T-helper 2 cell treated with Interferon-gamma antibody and Interleukin-4, amounts not matched to agents 5 μg/mL and 100 μg/mL, for 36 hours (primary cell): ENCODE results near the gene PICALM.
"Not testable (repeated sequence)": the region's sequence is repeated elsewhere in the genome, so short reads cannot be mapped to it uniquely, and the experiment has no call there.

Experiments used
- DNase-seq: peaks from one replicate; pipeline ENCODE4 v3.0.0; 2021; ENCODE audit warnings: low spot score
- H3K27ac Mint-ChIP-seq: one replicate; pipeline ENCODE4 v1.8.0; 2021; ENCODE audit warnings: mild to moderate bottlenecking, mixed read lengths
- H3K27me3 Mint-ChIP-seq: one replicate; pipeline ENCODE4 v1.8.0; 2021; ENCODE audit warnings: low read depth, mixed read lengths
- H3K36me3 Mint-ChIP-seq: one replicate; pipeline ENCODE4 v1.8.0; 2021; ENCODE audit warnings: low read depth, mixed read lengths
- H3K4me1 Mint-ChIP-seq: one replicate; pipeline ENCODE4 v1.8.0; 2021; ENCODE audit warnings: low read depth, mixed read lengths
- H3K4me3 Mint-ChIP-seq: one replicate; pipeline ENCODE4 v1.8.0; 2022; ENCODE audit warnings: mild to moderate bottlenecking, moderate library complexity, mixed read lengths
- H3K9me3 Mint-ChIP-seq: one replicate; pipeline ENCODE4 v1.8.0; 2021; ENCODE audit warnings: mixed read lengths

Gene PICALM

DNA sequence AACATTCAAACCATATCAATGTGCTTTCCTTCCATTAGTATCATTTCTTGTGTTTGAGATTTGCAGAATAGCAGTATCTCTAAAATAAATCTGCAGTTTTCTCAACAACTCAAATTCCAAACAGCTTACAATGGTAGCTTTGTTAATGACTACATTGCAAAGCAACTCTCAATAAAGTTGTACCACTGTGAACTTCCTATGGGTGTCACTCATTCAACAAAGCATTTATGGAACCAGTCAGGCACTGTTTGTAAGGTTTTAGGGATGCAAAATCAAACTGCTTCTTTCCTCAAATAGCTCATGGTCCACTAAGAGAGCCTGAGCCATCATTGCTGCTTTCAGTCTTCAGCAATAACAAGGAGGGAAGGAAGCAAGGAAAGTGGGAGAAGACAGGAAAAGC, 122.7 kb downstream of the PICALM start:
- no peak overlapping the region for H3K27ac Mint-ChIP-seq
- peaks cover 27% of the 10 kb centered on the region for H3K4me1 Mint-ChIP-seq
- no peak overlapping the region for H3K4me3 Mint-ChIP-seq

DNA sequence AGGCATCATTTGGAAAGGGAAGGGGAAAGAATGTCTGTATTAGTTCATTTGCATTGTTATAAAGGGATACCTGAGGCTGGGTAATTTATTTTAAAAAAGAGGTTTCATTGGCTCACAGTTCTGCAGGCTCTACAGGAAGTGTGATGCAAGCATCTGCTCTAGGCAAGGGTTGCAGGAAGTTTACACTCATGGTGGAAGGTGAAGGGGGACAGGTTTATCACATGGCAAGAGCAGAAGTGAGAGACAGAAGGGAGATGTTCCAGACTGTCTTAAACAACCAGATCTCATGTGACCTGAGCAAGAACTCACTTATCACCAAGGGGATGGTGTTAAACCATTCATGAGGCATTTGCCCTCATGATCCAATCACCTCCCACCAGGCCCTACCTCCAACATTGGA, 123.1 kb downstream of the PICALM start:
- Mint-ChIP-seq H3K36me3 (peaks cover 10% of the 10 kb centered on the region), H3K4me1 (peaks cover 27% of the 10 kb centered on the region), H3K4me3 (no peak overlapping the region), H3K27ac (no peak overlapping the region), H3K9me3 (peaks cover 14% of the 10 kb centered on the region), H3K27me3 (no peaks in the 10 kb centered on the region)
- no peak for DNase-seq

More for the DNA sequence above, 122.7 kb downstream of the PICALM start:
- Mint-ChIP-seq H3K36me3 (peaks cover 11% of the 10 kb centered on the region), H3K9me3 (peaks cover 16% of the 10 kb centered on the region), H3K27me3 (no peaks in the 10 kb centered on the region)
- no peak for DNase-seq

DNA sequence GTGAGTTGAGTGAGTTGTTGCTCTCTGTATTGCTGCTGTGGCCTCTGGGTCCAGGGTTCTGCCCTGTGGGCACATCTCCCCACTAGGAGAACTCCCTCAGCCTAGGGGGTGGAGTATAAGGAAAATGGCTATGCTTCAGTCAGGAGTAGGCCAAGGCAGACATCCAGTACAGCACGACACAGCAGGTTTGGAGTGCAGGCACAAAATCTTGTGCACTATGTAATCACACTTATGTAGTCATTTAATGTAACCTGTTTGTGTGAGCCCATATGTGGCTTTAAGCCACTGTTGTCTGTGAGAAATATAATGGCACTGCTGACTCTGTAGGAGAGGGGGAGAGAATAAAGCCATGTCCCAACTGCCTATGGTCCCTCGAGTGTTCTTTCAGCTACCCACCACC, 123.6 kb downstream of the PICALM start:
- DNase-seq: no peak
- H3K27me3 Mint-ChIP-seq: no peaks in the 10 kb centered on the region
- H3K27ac Mint-ChIP-seq: no peak overlapping the region
- H3K36me3 Mint-ChIP-seq: peaks cover 10% of the 10 kb centered on the region
- no peak overlapping the region for H3K4me3 Mint-ChIP-seq
- peaks cover 14% of the 10 kb centered on the region for H3K9me3 Mint-ChIP-seq
- H3K4me1 Mint-ChIP-seq: peaks cover 27% of the 10 kb centered on the region

DNA sequence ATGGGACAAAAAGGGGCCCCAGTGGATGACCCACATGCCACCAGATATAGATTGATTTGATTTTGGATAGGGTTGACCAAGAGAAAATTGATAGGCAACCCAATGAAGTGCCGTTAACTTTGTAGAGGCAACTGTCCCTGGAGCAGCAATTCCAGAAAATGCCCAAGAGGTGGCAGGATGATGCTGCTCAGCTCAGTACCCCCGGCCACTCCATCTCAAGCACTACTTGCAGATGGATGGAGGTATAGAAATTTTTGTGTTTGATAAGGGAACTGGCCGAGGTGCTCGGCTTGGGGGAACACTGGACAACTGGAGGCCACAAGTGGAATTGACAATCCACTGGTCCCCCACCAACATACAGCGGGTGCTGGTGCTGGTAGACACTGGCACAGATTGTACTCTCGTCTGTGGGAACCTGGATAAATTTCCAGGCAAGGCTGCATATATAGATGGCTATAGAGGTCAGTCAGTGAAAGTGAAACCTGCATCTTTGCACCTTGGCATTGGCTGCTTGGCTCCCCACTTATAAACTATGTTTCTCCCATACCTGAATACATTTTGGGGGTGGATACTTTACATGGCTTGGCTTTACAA, 127.4 kb downstream of the PICALM start:
- DNase-seq: peak; percentile 34
- no peak overlapping the region for H3K4me3 Mint-ChIP-seq
- no peak overlapping the region for H3K27ac Mint-ChIP-seq
- peaks cover 15% of the 10 kb centered on the region for H3K4me1 Mint-ChIP-seq
- peaks cover 10% of the 10 kb centered on the region for H3K36me3 Mint-ChIP-seq
- no peaks in the 10 kb centered on the region for H3K27me3 Mint-ChIP-seq
- H3K9me3 Mint-ChIP-seq: peaks cover 14% of the 10 kb centered on the region

DNA sequence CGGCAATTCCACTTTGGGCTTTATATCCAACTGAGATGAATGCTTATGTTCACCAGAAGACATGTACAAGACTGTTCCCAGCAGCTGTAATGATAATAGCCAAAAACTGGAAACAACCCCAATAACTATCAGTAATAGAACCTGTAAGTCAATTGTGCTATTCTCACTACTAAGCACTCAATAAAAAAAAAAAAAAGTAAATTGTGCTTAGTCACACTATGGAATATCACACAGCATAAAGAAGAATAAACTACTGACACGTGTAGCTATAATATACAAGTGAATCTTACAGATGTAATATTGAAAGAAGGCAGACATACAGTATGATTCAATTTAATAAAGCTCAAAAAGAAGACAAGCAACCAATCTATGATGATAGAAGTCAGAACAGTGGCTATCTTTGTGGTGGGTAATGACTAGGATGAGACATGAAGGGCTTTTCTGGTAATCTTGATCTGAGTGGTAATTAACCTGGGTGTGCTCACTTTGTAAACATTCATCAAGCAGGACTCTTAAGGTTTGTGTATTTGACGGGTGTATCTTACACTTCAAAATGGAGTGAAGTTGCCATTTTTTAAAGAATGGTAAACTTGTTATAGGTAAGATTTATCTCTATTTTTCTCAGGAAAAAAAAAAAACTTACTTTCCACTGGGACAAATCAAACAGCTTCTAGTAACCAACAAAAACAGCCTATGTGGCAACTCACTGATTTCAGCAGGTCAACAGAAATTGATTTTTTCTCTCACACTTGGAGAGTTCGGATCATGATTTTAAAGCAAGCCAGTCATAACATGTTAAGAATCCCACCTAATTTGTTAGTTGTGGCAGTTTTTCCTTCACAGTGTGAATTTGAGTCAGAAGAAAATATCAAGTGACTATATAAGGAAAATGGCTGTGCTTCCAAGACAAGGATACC, 129.5 kb downstream of the PICALM start:
- no peaks in the 10 kb centered on the region for H3K36me3 Mint-ChIP-seq
- peaks cover 8% of the 10 kb centered on the region for H3K4me1 Mint-ChIP-seq
- no peak overlapping the region for H3K27ac Mint-ChIP-seq
- H3K27me3 Mint-ChIP-seq: no peaks in the 10 kb centered on the region
- no peak for DNase-seq
- H3K4me3 Mint-ChIP-seq: no peak overlapping the region
- no peaks in the 10 kb centered on the region for H3K9me3 Mint-ChIP-seq

DNA sequence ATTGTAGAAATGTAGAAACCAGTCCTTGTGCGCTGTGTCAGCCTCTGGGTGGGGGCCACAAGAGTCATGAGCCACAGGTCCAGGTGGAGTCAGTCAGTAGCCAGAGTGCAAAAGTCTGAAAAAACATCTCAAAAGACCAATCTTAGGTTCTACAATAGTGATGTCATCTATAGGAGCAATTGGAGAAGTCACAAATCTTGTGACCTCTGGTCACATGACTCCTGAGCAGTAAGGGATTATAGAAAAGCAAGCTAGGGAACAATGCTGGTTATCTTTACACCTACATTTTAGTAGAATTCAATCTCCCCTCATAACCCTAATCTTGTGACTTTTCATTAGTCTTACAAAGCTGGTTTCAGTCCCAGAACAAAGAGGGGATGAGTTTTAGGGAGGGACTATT, 131.0 kb downstream of the PICALM start:
- no peak for DNase-seq
- Mint-ChIP-seq H3K27me3 (no peaks in the 10 kb centered on the region), H3K9me3 (no peaks in the 10 kb centered on the region), H3K4me3 (no peak overlapping the region), H3K27ac (no peak overlapping the region), H3K4me1 (peaks cover 8% of the 10 kb centered on the region), H3K36me3 (no peaks in the 10 kb centered on the region)

DNA sequence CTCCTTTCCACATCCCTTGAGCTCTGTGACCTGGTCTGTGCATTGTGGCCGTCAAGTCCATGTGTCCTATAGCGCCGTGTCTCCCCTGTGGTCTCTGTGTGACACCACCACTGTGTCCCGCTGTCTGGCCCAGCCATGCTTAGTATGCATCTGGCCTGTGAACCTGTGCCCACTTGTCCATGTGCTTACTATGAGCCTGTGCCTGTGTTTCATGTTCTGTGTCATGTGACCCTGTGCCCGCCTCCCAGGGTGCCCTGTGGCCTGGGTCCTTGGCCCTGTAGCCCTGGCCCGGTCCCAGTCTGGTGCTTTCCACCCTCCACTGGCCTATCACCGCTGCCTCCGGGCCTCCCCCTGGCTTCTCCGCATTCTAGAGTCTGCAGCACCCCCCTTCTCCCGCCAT, 133.1 kb downstream of the PICALM start:
- H3K27me3 Mint-ChIP-seq: peaks cover 2% of the 10 kb centered on the region
- H3K36me3 Mint-ChIP-seq: no peaks in the 10 kb centered on the region
- H3K4me3 Mint-ChIP-seq: no peak overlapping the region
- H3K4me1 Mint-ChIP-seq: peaks cover 8% of the 10 kb centered on the region
- no peaks in the 10 kb centered on the region for H3K9me3 Mint-ChIP-seq
- H3K27ac Mint-ChIP-seq: no peak overlapping the region
- DNase-seq: no peak

DNA sequence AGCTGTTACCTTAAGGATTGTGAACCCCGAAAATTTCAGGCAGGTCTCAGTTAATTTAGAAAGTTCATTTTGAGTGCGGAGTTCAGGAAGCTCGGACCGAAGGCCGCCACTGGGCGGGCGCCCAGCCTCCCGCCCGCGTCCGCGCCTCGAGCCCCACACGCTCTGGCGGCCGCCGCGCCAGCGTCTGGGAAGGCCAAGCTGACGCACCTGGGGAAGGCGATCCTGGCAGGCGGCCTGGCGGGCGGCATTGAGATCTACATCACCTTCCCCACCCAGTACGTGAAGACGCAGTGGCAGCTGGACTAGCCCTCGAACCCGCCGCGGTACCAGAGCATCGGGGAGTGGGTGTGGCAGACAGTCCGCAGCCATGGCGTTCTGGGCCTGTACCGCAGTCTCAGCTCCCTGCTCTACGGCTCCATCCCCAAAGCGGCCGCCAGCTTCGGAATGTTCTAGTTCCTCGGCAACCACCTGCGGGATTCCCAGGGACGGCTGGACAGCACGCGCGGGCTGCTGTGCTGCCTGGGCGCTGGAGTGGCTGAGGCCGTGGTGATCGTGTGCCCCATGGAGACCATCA, 134.2 kb downstream of the PICALM start:
- Mint-ChIP-seq H3K9me3 (no peaks in the 10 kb centered on the region), H3K4me3 (no peak overlapping the region), H3K27me3 (peaks cover 8% of the 10 kb centered on the region), H3K4me1 (peaks cover 6% of the 10 kb centered on the region), H3K36me3 (no peaks in the 10 kb centered on the region), H3K27ac (no peak overlapping the region)
- no peak for DNase-seq

DNA sequence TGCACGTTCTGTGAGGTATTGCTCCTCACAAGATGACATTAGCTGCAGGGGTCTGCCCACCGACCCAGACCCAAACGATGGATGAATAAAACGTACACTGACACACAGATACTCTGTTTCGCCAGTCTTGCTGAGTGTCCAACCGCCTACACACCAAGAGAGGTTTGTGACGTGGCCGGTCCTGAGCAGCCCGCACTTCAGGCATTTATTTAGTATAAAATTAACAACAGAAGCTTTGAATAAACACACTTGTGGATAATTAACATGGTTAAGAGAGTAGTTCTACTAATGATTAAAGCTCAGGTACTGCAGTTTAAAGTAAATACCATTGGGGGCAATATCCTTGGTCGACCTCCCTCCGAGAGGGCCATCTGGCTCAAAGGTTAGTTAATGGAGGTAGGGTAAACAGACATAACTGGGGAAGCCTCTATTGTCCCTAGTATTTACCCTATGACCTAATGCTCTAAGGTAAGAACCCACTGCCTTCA, 138.0 kb downstream of the PICALM start:
- Mint-ChIP-seq H3K4me3 (no peak overlapping the region), H3K36me3 (no peaks in the 10 kb centered on the region), H3K27me3 (peaks cover 29% of the 10 kb centered on the region), H3K27ac (no peak overlapping the region), H3K9me3 (no peaks in the 10 kb centered on the region), H3K4me1 (no peaks in the 10 kb centered on the region)
- no peak for DNase-seq

DNA sequence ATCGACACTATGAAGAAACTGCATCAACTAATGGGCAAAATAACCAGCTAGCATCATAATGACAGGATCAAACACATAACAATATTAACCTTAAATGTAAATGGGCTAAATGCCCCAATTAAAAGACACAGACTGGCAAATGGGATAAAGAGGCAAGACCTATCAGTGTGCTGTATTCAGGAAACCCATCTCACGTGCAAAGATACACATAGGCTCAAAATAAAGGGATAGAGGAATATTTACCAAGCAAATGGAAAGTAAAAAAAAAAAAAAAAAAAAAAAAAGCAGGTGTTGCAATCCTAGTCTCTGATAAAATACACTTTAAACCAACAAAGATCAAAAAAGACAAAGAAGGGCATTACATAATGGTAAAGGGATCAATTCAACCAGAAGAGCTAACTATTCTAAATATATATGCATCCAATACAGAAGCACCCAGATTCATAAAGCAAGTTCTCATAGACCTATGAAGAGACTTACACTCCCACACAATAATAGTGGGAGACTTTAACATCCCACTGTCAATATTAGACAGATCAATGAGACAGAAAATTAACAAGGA, 142.2 kb downstream of the PICALM start:
- not testable (repeated sequence) for H3K27ac Mint-ChIP-seq, H3K4me3 Mint-ChIP-seq, DNase-seq, H3K36me3 Mint-ChIP-seq, H3K9me3 Mint-ChIP-seq, H3K4me1 Mint-ChIP-seq
- peaks cover 33% of the 10 kb centered on the region for H3K27me3 Mint-ChIP-seq

DNA sequence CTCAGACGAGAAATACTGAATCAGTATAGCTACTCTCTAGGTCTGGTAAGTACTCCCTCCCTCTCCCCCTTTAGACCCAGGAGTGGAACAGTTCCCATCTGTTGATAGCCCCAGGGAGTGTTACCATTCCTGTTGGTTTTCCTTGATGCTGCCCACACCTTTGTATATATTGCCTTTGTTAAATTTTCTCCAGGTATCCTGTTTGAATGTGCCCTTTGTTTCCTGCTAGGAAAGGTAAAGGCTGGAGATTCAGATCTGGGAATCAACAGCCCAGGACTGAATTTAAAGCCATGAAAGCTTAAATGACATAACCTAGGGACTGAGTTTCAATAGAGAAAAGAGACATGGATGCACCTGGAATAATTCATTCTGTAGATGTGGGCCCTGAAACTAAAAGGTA, 145.4 kb downstream of the PICALM start:
- H3K27ac Mint-ChIP-seq: no peak overlapping the region
- peaks cover 4% of the 10 kb centered on the region for H3K4me1 Mint-ChIP-seq
- no peaks in the 10 kb centered on the region for H3K9me3 Mint-ChIP-seq
- no peak for DNase-seq
- H3K36me3 Mint-ChIP-seq: no peaks in the 10 kb centered on the region
- no peak overlapping the region for H3K4me3 Mint-ChIP-seq
- peaks cover 21% of the 10 kb centered on the region for H3K27me3 Mint-ChIP-seq

DNA sequence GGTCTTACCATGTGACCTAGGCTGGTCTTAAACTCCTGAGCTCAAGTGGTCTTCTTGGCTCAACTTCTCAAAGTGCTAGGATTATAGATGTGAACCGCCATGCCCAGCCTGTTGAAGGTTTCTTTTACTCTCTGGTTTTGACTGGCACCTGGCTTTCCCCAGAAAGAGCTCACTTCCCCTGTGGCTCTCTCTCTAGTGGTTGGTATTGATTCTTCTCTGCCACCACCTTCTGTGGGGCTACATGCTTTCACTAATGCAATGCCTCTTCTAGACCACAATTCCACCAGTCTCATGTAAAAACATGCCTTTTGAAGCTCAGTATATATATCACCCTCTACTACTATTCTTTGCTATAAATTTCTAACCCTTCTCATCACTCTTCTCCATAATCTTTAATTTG, 146.5 kb downstream of the PICALM start:
- Mint-ChIP-seq H3K4me3 (no peak overlapping the region), H3K27ac (no peak overlapping the region), H3K4me1 (peaks cover 4% of the 10 kb centered on the region), H3K27me3 (peaks cover 12% of the 10 kb centered on the region), H3K9me3 (no peaks in the 10 kb centered on the region), H3K36me3 (no peaks in the 10 kb centered on the region)
- DNase-seq: no peak

DNA sequence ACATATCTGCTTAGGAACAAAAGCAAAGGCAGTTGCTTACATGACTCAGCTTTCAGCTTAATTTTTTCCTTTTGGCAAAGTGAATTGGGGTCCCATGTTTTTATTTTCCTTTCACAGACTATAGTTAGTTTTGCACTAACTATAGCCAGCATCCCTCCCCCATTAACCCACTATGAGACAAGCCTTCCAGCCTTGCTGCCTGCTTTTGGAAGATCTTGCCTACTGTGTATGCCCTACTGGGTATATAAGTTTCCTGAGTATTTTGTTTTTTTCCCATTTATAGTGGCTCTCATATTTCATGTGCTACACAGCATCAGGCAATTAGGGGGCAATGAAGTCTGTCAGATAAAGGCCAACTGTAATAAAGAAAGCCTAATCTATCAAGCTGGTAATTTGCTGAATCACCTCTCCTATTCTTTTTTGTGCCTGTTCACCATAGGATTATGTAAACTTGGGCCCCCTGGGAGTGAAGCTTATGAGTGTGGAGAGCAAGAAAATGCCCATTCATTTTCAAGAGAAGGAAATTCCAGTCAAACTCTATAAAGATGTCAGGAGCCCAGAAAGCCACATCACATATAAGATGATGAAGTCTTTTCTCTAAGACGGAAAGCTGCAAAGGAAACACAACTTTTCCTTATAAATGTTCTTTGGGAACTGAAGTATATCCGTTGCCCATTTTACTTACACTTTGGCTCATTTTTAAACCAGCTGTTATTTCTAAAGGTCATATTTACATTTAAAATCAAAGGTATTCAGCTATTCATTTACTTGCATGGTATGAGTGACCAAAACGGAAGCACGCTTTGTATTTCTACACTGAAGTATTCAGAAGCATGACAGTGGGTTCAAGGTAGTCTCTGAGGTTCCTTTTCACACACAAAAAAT, 149.7 kb downstream of the PICALM start:
- Mint-ChIP-seq H3K36me3 (no peaks in the 10 kb centered on the region), H3K27ac (no peak overlapping the region), H3K4me1 (peaks cover 4% of the 10 kb centered on the region), H3K4me3 (no peak overlapping the region), H3K9me3 (peaks cover 13% of the 10 kb centered on the region), H3K27me3 (peaks cover 6% of the 10 kb centered on the region)
- no peak for DNase-seq
